Activated naive CD8-positive, alpha-beta T cell treated with anti-CD3 and anti-CD28 coated beads for 36 hours (primary cell): ENCODE measurements around the gene STK38. TPM values are rescaled to one million over a fixed set of nuclear protein-coding genes. Genes with fewer than 3 reads are reported as not detected.
A peak's percentile ranks its signal among the peaks of the same experiment; 100 is the strongest.

Experiments used
- DNase-seq: peaks from one replicate; pipeline ENCODE4 v3.0.0; 2021
- H3K27ac Mint-ChIP-seq: one replicate; pipeline ENCODE4 v1.8.0; 2022; ENCODE audit warnings: mild to moderate bottlenecking, moderate library complexity, mixed read lengths
- H3K27me3 Mint-ChIP-seq: one replicate; pipeline ENCODE4 v1.8.0; 2022; ENCODE audit warnings: mild to moderate bottlenecking, mixed read lengths
- H3K36me3 Mint-ChIP-seq: one replicate; pipeline ENCODE4 v1.8.0; 2021; ENCODE audit warnings: mild to moderate bottlenecking, mixed read lengths
- H3K4me1 Mint-ChIP-seq: one replicate; pipeline ENCODE4 v1.8.0; 2021; ENCODE audit warnings: mixed read lengths
- H3K4me3 Mint-ChIP-seq: one replicate; pipeline ENCODE4 v1.8.0; 2022; ENCODE audit warnings: mild to moderate bottlenecking, moderate library complexity, mixed read lengths
- H3K9me3 Mint-ChIP-seq: one replicate; pipeline ENCODE4 v1.8.0; 2022; ENCODE audit warnings: mixed read lengths
- total RNA-seq, 2 experiments: library from RNA; stranded (reverse); gene quantifications; one replicate each; pipeline ENCODE4 v1.2.3, GENCODE V29; 2021

The STK38 gene
- total RNA-seq, 2 experiments from 2014 or later = 21.5 to 23.1 TPM

GRCh38 chr6:36547646-36548400, 544 bp upstream of the STK38 start:
- peak overlapping the region; percentile 98 for H3K27ac Mint-ChIP-seq
- H3K36me3 Mint-ChIP-seq = peaks cover 15% of the 10 kb centered on the region
- H3K4me1 Mint-ChIP-seq = peaks cover 37% of the 10 kb centered on the region
- peaks cover 4% of the 10 kb centered on the region for H3K27me3 Mint-ChIP-seq
- no peaks in the 10 kb centered on the region for H3K9me3 Mint-ChIP-seq
- peak overlapping the region; percentile 100 for H3K4me3 Mint-ChIP-seq
- no peak for DNase-seq

- Mint-ChIP-seq H3K4me1 (peaks cover 45% of the 10 kb centered on the region), H3K27ac (peak overlapping the region; percentile 98), H3K27me3 (peaks cover 4% of the 10 kb centered on the region), H3K9me3 (no peaks in the 10 kb centered on the region), H3K4me3 (peak overlapping the region; percentile 100), H3K36me3 (peaks cover 19% of the 10 kb centered on the region)
- DNase-seq = peak; percentile 40
Observed at GRCh38 chr6:36546308-36546919, 865 bp downstream of the STK38 start.

- no peaks in the 10 kb centered on the region for H3K9me3 Mint-ChIP-seq
- peak overlapping the region; percentile 98 for H3K27ac Mint-ChIP-seq
- H3K36me3 Mint-ChIP-seq = peaks cover 21% of the 10 kb centered on the region
- H3K27me3 Mint-ChIP-seq = peaks cover 4% of the 10 kb centered on the region
- H3K4me1 Mint-ChIP-seq = peaks cover 50% of the 10 kb centered on the region
- DNase-seq = no peak
- peak overlapping the region; percentile 100 for H3K4me3 Mint-ChIP-seq
Observed at GRCh38 chr6:36545767-36546307, 1.4 kb downstream of the STK38 start.

- peak overlapping the region; percentile 73 for H3K4me3 Mint-ChIP-seq
- H3K36me3 Mint-ChIP-seq = peaks cover 30% of the 10 kb centered on the region
- H3K27me3 Mint-ChIP-seq = peaks cover 4% of the 10 kb centered on the region
- no peaks in the 10 kb centered on the region for H3K9me3 Mint-ChIP-seq
- no peak for DNase-seq
- H3K27ac Mint-ChIP-seq = peak overlapping the region; percentile 85
- peaks cover 63% of the 10 kb centered on the region for H3K4me1 Mint-ChIP-seq
Observed at GRCh38 chr6:36544228-36544627, 3.1 kb downstream of the STK38 start.

- Mint-ChIP-seq H3K4me1 (peaks cover 54% of the 10 kb centered on the region), H3K27ac (peak overlapping the region; percentile 87), H3K27me3 (peaks cover 3% of the 10 kb centered on the region), H3K9me3 (peaks cover 1% of the 10 kb centered on the region), H3K4me3 (no peak overlapping the region), H3K36me3 (peaks cover 49% of the 10 kb centered on the region)
- no peak for DNase-seq
Observed at GRCh38 chr6:36542041-36542440, 5.2 kb downstream of the STK38 start.

GRCh38 chr6:36539814-36540568, 7.3 kb downstream of the STK38 start:
- peaks cover 59% of the 10 kb centered on the region for H3K36me3 Mint-ChIP-seq
- H3K9me3 Mint-ChIP-seq = peaks cover 4% of the 10 kb centered on the region
- no peak overlapping the region for H3K4me3 Mint-ChIP-seq
- H3K27me3 Mint-ChIP-seq = no peaks in the 10 kb centered on the region
- H3K27ac Mint-ChIP-seq = peak overlapping the region; percentile 87
- peak; percentile 6 for DNase-seq
- peaks cover 61% of the 10 kb centered on the region for H3K4me1 Mint-ChIP-seq

- H3K9me3 Mint-ChIP-seq = peaks cover 4% of the 10 kb centered on the region
- H3K4me1 Mint-ChIP-seq = peaks cover 56% of the 10 kb centered on the region
- no peak for DNase-seq
- no peaks in the 10 kb centered on the region for H3K27me3 Mint-ChIP-seq
- H3K36me3 Mint-ChIP-seq = peaks cover 65% of the 10 kb centered on the region
- no peak overlapping the region for H3K4me3 Mint-ChIP-seq
- H3K27ac Mint-ChIP-seq = peak overlapping the region; percentile 51
Observed at GRCh38 chr6:36536873-36537547, 10.3 kb downstream of the STK38 start.

- Mint-ChIP-seq H3K4me1 (peaks cover 52% of the 10 kb centered on the region), H3K4me3 (no peak overlapping the region)
Observed at GRCh38 chr6:36533321-36533720, 14.0 kb downstream of the STK38 start.

GRCh38 chr6:36526066-36526465, 21.2 kb downstream of the STK38 start:
- H3K4me1 Mint-ChIP-seq = peaks cover 31% of the 10 kb centered on the region

More at GRCh38 chr6:36533321-36533720, 14.0 kb downstream of the STK38 start:
- peaks cover 59% of the 10 kb centered on the region for H3K36me3 Mint-ChIP-seq
- peaks cover 4% of the 10 kb centered on the region for H3K9me3 Mint-ChIP-seq
- no peak for DNase-seq
- H3K27me3 Mint-ChIP-seq = no peaks in the 10 kb centered on the region
- H3K27ac Mint-ChIP-seq = no peak overlapping the region

GRCh38 chr6:36525346-36525745, 21.9 kb downstream of the STK38 start:
- no peaks in the 10 kb centered on the region for H3K9me3 Mint-ChIP-seq
- H3K36me3 Mint-ChIP-seq = peaks cover 43% of the 10 kb centered on the region
- no peaks in the 10 kb centered on the region for H3K27me3 Mint-ChIP-seq
- peaks cover 32% of the 10 kb centered on the region for H3K4me1 Mint-ChIP-seq
- no peak overlapping the region for H3K27ac Mint-ChIP-seq
- no peak for DNase-seq
- no peak overlapping the region for H3K4me3 Mint-ChIP-seq

More at GRCh38 chr6:36526066-36526465, 21.2 kb downstream of the STK38 start:
- Mint-ChIP-seq H3K36me3 (peaks cover 46% of the 10 kb centered on the region), H3K9me3 (no peaks in the 10 kb centered on the region), H3K27ac (no peak overlapping the region), H3K4me3 (no peak overlapping the region), H3K27me3 (no peaks in the 10 kb centered on the region)
- DNase-seq = no peak

- peaks cover 43% of the 10 kb centered on the region for H3K36me3 Mint-ChIP-seq
- H3K27me3 Mint-ChIP-seq = no peaks in the 10 kb centered on the region
- H3K9me3 Mint-ChIP-seq = no peaks in the 10 kb centered on the region
- peaks cover 37% of the 10 kb centered on the region for H3K4me1 Mint-ChIP-seq
- no peak overlapping the region for H3K4me3 Mint-ChIP-seq
- no peak overlapping the region for H3K27ac Mint-ChIP-seq
- no peak for DNase-seq
Observed at GRCh38 chr6:36524871-36525270, 22.4 kb downstream of the STK38 start.

- Mint-ChIP-seq H3K9me3 (no peaks in the 10 kb centered on the region), H3K27me3 (no peaks in the 10 kb centered on the region), H3K4me1 (peaks cover 38% of the 10 kb centered on the region), H3K27ac (no peak overlapping the region), H3K36me3 (peaks cover 43% of the 10 kb centered on the region), H3K4me3 (no peak overlapping the region)
- DNase-seq = no peak
Observed at GRCh38 chr6:36523936-36524499, 23.3 kb downstream of the STK38 start.

- H3K27ac Mint-ChIP-seq = no peak overlapping the region
- DNase-seq = no peak
- peaks cover 40% of the 10 kb centered on the region for H3K4me1 Mint-ChIP-seq
- H3K27me3 Mint-ChIP-seq = no peaks in the 10 kb centered on the region
- H3K9me3 Mint-ChIP-seq = no peaks in the 10 kb centered on the region
- no peak overlapping the region for H3K4me3 Mint-ChIP-seq
- peaks cover 46% of the 10 kb centered on the region for H3K36me3 Mint-ChIP-seq
Observed at GRCh38 chr6:36523451-36523850, 23.8 kb downstream of the STK38 start.

- H3K27me3 Mint-ChIP-seq = no peaks in the 10 kb centered on the region
- DNase-seq = no peak
- H3K4me1 Mint-ChIP-seq = peaks cover 56% of the 10 kb centered on the region
- peaks cover 38% of the 10 kb centered on the region for H3K36me3 Mint-ChIP-seq
- no peak overlapping the region for H3K4me3 Mint-ChIP-seq
- H3K9me3 Mint-ChIP-seq = no peaks in the 10 kb centered on the region
- H3K27ac Mint-ChIP-seq = peak overlapping the region; percentile 20
Observed at GRCh38 chr6:36519352-36519751, 27.9 kb downstream of the STK38 start.
